ACC112 (cell line): ENCODE results near the gene ANKLE2.

Experiments
- H2AFZ ChIP-seq: fragments of 200-600 bp; sonication (generic); one replicate; pipeline ENCODE4 v1.6.0; 2017; ENCODE audit warnings: antibody characterized with exemption, low read length; ENCODE audit not compliant: unreplicated experiment
- H3K27ac ChIP-seq: fragments of 200-600 bp; sonication (generic); 2 replicates; pipeline ENCODE4 v1.5.1; 2014; ENCODE audit warnings: low read depth, mild to moderate bottlenecking, antibody characterized with exemption, low read length, moderate library complexity
- H3K27me3 ChIP-seq: fragments of 200-600 bp; sonication (generic); 2 replicates; pipeline ENCODE4 v1.6.1; 2014; ENCODE audit warnings: mild to moderate bottlenecking, antibody characterized with exemption, low read length, moderate library complexity, mixed read lengths; ENCODE audit not compliant: insufficient read depth
- H3K36me3 ChIP-seq: fragments of 200-600 bp; sonication (generic); 2 replicates; pipeline ENCODE4 v1.6.1; 2016; ENCODE audit warnings: mild to moderate bottlenecking, antibody characterized with exemption, low read length, moderate library complexity, mixed read lengths; ENCODE audit not compliant: insufficient read depth
- H3K4me1 ChIP-seq: fragments of 200-600 bp; sonication (generic); one replicate; pipeline ENCODE4 v1.6.1; 2016; ENCODE audit warnings: low read length, mixed read lengths; ENCODE audit not compliant: insufficient read depth, unreplicated experiment, control insufficient read depth
- H3K4me3 ChIP-seq: fragments of 200-600 bp; sonication (generic); 2 replicates; pipeline ENCODE4 v1.5.1; 2014; ENCODE audit warnings: mild to moderate bottlenecking, low read depth, low read length
- H3K79me2 ChIP-seq: fragments of 200-600 bp; sonication (generic); one replicate; pipeline ENCODE4 v1.6.0; 2016; ENCODE audit warnings: low read length; ENCODE audit not compliant: control insufficient read depth, unreplicated experiment, insufficient read depth

Gene ANKLE2

DNA sequence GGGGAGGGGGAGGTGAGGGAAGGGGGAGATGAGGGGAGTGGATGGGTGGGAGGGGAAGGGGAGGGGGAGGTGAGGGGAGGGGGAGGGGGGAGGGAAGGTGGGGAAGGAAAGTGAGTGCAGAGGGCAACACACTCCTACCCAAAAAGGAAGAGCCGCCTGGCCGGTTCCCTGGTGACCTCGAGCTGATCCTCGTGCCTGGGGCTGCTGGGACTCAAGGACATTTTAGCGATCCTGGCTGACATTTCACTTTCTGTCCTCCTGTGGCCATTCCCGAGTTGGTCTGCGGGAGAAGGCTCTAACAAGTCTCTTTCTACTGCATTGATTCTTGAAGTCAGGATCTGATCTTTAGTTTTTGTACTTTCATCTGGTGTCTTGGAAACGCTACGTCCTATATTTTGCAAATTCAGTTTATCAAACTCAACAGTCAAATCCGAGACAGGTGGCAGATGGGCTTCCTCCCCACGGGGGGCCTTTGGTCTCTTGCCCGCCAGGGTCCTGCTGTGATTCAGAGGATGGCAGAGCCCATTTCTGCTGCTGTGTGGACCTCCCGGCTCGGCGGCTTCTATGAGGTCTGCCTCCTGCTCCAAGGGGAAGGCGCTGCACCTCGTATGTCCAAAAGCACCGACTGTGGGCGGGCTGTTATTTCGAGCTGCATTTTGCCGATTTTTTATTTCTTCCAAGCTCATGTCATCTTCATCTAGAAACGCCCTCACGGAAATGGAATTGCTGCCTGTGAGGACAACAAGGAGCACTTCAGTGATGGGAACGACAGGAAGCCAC lies 31.9 kb downstream of the ANKLE2 start:
- H3K27me3 ChIP-seq, result no peaks in the 10 kb centered on the region
- no peak overlapping the region for H2AFZ ChIP-seq
- no peak overlapping the region for H3K4me3 ChIP-seq
- H3K27ac ChIP-seq, result no peak overlapping the region
- peaks cover 22% of the 10 kb centered on the region for H3K79me2 ChIP-seq
- H3K4me1 ChIP-seq, result no peaks in the 10 kb centered on the region
- peaks cover 51% of the 10 kb centered on the region for H3K36me3 ChIP-seq

DNA sequence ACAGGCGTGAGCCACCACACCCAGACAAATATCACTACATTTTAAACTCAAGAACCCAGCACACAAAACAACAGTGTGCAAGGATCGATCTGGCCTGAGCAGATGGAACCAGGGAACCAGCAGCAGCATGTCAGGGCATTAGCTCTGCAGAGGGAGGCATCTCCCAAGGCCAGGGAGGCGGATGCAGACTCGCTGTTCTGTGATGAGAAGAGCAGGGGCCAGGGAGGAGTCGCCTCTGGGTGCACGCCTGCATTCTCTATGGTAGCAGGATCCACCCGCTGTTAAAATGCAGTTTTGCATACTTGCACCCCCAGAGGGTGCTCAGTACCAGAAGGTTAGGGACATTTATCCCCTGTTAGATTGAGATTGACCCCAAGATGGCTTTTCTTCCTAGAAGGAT lies 33.1 kb downstream of the ANKLE2 start:
- Histone ChIP-seq H3K4me1 (no peaks in the 10 kb centered on the region), H3K27ac (no peak overlapping the region), H3K27me3 (no peaks in the 10 kb centered on the region), H3K79me2 (peaks cover 22% of the 10 kb centered on the region), H3K4me3 (no peak overlapping the region), H3K36me3 (peaks cover 48% of the 10 kb centered on the region), H2AFZ (no peak overlapping the region)

DNA sequence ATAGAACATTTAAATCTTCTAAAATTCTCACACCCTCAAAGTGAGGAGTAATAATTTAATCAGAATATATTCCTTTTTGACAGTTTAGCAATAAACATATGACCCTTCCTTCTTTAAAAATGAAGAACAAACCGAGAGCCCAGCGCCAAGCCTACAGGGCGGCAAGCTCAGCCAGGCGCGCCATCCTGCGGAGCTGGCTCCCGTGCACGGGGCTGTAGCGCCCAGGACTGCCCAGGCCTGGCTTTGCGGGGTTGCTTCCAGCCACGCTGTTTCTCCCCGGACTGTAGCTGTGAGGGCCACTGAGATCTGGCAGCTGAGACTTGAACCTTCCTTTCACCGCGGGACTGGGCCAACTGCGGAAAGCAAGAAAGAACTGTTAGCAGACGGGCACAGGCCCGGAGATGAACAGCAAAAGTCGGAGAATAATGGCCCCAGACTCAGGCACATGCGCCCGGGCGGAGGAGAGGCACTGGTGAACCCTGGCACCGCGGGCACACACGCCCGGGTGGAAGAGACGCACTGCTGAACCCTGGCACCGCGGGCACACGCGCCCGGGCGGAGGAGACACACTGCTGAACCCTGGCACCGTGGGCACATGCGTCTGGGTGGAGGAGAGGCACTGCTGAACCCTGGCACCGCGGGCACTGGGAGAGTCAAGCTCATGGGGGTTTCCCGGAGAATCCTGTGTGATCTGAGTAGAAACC lies 34.4 kb downstream of the ANKLE2 start:
- Histone ChIP-seq H3K27me3 (no peaks in the 10 kb centered on the region), H3K4me3 (no peak overlapping the region), H3K79me2 (peaks cover 22% of the 10 kb centered on the region), H3K36me3 (peaks cover 51% of the 10 kb centered on the region), H3K4me1 (no peaks in the 10 kb centered on the region), H2AFZ (no peak overlapping the region), H3K27ac (no peak overlapping the region)

DNA sequence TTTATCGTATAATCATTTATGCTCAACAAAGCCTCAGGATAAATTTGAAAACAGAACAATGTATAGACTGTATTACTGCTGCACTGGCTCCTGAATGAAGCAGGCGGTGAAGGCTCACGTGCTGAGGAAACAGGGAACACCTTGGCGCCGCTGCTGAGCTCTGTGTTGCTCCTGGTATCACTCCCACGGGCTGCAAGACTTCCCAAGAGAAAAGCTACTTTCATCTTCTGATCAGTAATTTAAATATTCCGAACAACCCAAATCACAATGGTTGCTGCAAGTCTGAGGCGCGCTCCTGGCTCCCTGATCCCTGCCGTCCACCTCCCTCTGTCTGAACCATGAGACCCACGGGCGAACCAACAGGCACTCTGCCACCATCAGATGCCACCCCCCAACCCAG lies 35.2 kb downstream of the ANKLE2 start:
- Histone ChIP-seq H3K79me2 (peaks cover 22% of the 10 kb centered on the region), H2AFZ (no peak overlapping the region), H3K36me3 (peaks cover 51% of the 10 kb centered on the region), H3K27me3 (no peaks in the 10 kb centered on the region), H3K4me3 (no peak overlapping the region), H3K4me1 (no peaks in the 10 kb centered on the region), H3K27ac (no peak overlapping the region)

DNA sequence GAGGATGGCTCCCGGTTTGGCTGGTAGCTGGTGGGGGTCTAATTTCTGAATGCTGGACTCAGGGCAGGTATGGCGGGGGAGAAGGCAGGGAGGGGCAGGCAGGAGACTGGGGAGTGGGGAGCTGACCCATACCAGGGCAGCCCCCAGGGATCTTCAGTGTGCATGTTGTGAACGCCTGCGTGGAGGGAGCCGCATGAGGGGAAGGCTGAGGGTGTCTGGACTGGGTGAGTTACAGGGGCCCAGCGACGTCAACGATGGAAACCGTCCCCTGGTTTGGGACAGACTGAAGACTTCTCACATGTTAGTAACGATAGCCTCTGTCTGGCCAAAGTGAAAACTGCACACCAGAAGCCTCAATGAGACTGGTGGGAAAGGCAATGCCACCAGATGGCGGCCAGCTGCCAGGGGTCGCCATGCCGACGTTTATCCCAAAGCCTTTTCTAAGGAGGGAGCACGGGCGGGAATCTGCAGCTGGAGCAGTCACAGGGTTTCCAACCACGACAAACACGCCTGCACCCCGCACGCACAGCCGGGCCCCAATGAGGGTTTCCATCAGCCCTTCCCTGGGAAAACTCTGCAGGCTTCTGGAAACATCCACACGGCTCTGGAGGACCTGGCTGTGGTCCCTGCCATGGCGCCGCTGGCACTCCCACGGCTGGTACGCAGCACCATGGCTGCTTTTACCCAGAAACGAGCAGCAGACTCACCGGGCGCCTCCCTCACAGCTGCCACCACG lies 37.0 kb downstream of the ANKLE2 start:
- Histone ChIP-seq H3K79me2 (peaks cover 18% of the 10 kb centered on the region), H3K27ac (no peak overlapping the region), H3K27me3 (no peaks in the 10 kb centered on the region), H3K4me3 (no peak overlapping the region), H3K4me1 (no peaks in the 10 kb centered on the region), H2AFZ (no peak overlapping the region), H3K36me3 (peaks cover 60% of the 10 kb centered on the region)

DNA sequence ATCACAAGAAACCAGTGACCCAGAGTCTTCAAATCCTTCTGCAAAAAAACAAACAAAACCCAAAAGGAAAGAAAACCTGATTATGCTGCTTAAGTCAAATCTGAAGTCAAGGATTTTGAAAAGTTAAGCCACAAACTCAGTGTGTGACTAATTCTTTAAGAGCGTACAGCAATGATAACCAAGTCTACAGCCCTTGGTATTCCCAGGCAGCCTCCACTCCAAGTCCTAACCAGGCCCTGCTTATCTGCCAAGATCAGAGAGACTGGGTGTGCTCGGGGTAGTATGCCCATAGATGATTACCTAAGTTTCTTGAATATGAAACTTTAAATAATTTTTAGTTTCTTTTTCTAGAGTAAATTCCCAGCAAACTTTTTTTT lies 37.9 kb downstream of the ANKLE2 start:
- Histone ChIP-seq H3K79me2 (peaks cover 16% of the 10 kb centered on the region), H3K36me3 (peaks cover 61% of the 10 kb centered on the region), H2AFZ (no peak overlapping the region), H3K4me3 (no peak overlapping the region), H3K4me1 (no peaks in the 10 kb centered on the region), H3K27ac (no peak overlapping the region), H3K27me3 (no peaks in the 10 kb centered on the region)

DNA sequence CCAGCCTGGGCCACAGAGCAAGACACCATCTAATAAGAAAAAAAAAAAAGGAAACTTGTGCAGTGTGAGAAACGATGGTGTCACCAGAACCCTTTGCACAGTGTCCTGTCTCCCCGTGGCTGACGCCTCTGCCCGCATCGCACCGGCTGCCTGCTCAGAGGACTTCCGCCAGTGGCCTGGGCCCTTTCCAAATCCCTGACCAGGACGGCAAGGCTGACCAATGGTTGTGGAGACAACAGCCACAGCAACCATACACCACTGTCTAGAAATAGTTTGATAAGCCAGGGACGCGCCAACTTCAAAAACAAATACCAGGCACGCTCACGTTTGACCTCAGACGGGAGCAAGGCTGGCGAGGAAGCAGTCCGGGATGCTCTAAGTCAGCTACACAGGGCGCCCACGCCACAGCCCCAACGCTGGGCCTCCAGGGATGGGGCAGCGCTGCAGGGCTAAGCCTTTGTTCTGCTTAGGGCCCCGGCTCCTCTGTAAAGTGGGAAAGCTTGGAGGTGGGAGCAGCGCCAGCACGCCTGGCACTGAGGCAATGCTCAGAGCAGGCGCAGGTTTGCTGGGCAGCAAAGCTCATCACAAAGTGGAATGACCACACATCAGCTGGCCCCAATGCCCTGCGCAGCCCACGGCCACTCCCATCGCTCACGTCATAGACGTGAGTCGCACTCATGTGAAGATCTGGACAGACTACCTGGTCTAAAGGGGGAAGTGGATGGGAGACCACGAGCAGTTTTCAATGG lies 38.4 kb downstream of the ANKLE2 start:
- Histone ChIP-seq H3K27ac (no peak overlapping the region), H2AFZ (no peak overlapping the region), H3K27me3 (no peaks in the 10 kb centered on the region), H3K4me3 (no peak overlapping the region), H3K36me3 (peaks cover 56% of the 10 kb centered on the region), H3K79me2 (peaks cover 12% of the 10 kb centered on the region), H3K4me1 (no peaks in the 10 kb centered on the region)

DNA sequence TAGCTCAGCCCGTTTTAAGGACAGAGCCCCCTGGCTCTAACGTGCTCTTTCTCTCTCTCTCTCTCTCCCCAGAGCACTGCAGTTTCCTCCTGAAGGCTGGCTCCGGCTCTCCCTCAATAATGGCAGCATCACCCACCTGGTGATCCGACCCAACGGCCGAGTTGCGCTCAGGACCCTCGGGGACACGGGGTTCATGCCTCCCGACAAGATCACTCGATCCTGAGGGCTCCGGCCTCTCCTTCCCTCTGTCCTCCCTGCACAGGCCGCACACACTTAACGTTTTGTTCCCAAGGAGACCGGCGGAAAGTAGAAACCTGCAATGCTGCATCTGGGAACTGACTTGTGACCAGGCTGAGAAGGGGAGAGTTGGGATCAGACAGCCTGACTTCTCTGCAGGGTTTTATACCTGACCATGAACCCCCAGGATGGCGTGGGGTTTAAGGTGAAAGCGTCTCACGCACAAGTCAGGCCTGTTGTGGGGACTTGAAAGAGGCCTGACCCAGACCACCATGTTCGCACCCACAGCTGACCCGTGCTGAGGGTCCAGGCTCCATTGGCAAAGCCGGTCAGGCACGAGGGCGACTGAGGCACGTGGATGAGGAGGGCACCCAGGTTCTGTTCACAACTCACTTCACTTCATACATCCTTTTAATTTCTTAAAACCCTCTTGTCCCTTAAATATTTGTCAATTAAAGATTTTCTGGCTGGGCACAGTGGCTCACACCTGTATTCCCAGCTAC lies 40.9 kb downstream of the ANKLE2 start:
- Histone ChIP-seq H3K27me3 (no peaks in the 10 kb centered on the region), H3K4me1 (no peaks in the 10 kb centered on the region), H3K27ac (no peak overlapping the region), H3K4me3 (no peak overlapping the region), H2AFZ (no peak overlapping the region), H3K79me2 (peaks cover 6% of the 10 kb centered on the region), H3K36me3 (peaks cover 42% of the 10 kb centered on the region; the same call in 1 of the 2 replicates)

DNA sequence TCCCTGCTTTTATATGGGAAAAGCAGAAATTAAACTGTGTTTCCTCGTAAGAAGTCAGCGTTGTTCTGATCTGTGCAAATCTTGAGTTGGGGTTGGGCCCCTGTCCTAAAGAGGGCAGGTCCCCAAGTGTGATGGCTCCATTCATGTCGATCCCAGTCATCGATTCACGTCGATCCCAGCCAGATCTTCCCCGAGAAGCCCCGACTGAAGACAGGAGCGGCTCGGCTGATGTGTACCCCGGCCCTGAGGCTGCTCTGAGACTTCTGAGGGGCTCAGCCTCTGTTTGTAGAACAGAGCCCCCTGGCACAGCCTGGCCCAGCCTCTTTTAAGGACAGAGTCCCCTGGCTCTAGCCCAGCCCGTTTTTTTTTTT lies 41.7 kb downstream of the ANKLE2 start:
- Histone ChIP-seq H2AFZ (no peak overlapping the region), H3K4me3 (no peak overlapping the region), H3K79me2 (peaks cover 1% of the 10 kb centered on the region), H3K27me3 (no peaks in the 10 kb centered on the region), H3K4me1 (no peaks in the 10 kb centered on the region), H3K27ac (no peak overlapping the region), H3K36me3 (peaks cover 34% of the 10 kb centered on the region; the same call in 1 of the 2 replicates)
